Natural killer cell treated with Interleukin-12 subunit alpha and Interleukin-12 subunit beta and Interleukin-15 and Interleukin-18, amount 100 ng/mL, for 72 hours (primary cell): Measurements from ENCODE around the gene GRID2. TPM values are rescaled to one million over a fixed set of nuclear protein-coding genes. Genes with fewer than 3 reads are reported as not detected.
"Not testable (repeated sequence)": the region's sequence is repeated elsewhere in the genome, so short reads cannot be mapped to it uniquely, and the experiment has no call there.

Experiments
- ATAC-seq, 2 donors: fragments of 150-1000 bp; cut with Tn5 transposase in 1 of 2; sonication (Bioruptor Pico), chemical (Tn5 transposase) in 1 of 2; 2 replicates each; pipeline ENCODE4 v1.10.0; 2021
- DNase-seq: peaks from one replicate; pipeline ENCODE4 v3.0.0; 2022; ENCODE audit warnings: low spot score
- H3K27ac Mint-ChIP-seq, 2 donors: 1 replicate in 1 of 2; 2 replicates in 1 of 2; pipeline ENCODE4 v1.8.0; 2022; ENCODE audit warnings: mixed read lengths in 2 of 2, mild to moderate bottlenecking in 1 of 2, moderate library complexity in 1 of 2
- H3K27me3 Mint-ChIP-seq, 2 donors: 1 replicate in 1 of 2; 2 replicates in 1 of 2; pipeline ENCODE4 v1.8.0; 2022; ENCODE audit warnings: mixed read lengths in 2 of 2
- H3K36me3 Mint-ChIP-seq: one replicate; pipeline ENCODE4 v1.8.0; 2022; ENCODE audit warnings: mixed read lengths
- H3K4me1 Mint-ChIP-seq, 2 donors: 1 replicate in 1 of 2; 2 replicates in 1 of 2; pipeline ENCODE4 v1.8.0; 2022; ENCODE audit warnings: low read depth in 2 of 2, mixed read lengths in 2 of 2, mild to moderate bottlenecking in 1 of 2
- H3K4me3 Mint-ChIP-seq: one replicate; pipeline ENCODE4 v1.8.0; 2022; ENCODE audit warnings: mixed read lengths
- H3K9me3 Mint-ChIP-seq: 2 replicates; pipeline ENCODE4 v1.8.0; 2022; ENCODE audit warnings: mixed read lengths
- total RNA-seq, 2 donors: library from RNA; stranded (reverse); gene quantifications; one replicate each; pipeline ENCODE4 v1.2.3, GENCODE V29; 2022

The GRID2 gene
- total RNA-seq, 2 donors from 2014 or later: not detected

DNA sequence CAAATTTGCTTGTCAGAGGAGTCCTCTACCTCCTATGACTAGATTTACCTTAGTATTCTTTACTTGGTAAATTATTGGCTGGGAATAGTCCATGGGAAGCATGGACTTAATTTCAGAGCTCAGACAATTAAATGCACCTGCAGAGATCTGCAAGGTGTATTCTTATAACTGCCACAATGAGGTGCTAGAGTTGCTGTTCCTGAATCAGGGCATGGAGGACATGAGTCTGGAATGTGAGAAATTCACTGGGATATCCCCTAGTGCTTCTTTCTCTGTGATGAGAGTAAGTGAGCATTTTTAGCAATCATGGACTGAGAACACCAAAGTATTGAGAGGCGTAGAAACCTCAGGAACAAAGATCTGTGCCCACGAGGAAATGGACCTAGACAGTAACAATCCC lies 32.9 kb upstream of the GRID2 start:
- Mint-ChIP-seq H3K27me3 (no peaks in the 10 kb centered on the region), H3K9me3 (peaks cover 13% of the 10 kb centered on the region), H3K4me3 (no peak overlapping the region), H3K36me3 (peaks cover 15% of the 10 kb centered on the region), H3K27ac (no peak overlapping the region), H3K4me1 (no peaks in the 10 kb centered on the region)
- DNase-seq (no peak), ATAC-seq (no peak)

DNA sequence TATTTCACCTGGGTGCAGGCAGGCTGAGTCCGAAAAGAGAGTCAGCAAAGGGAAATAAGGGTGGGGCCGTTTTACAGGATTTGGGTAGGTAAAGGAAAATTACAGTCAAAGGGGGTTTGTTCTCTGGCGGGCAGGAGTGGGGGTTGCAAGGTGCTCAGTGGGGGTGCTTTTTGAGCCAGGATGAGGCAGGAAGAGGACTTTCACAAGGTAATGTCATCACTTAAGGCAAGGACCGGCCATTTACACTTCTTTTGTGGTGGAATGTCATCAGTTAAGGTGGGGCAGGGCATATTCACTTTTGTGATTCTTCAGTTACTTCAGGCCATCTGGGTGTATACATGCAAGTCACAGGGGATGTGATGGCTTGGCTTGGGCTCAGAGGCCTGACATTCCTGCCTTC lies 32.2 kb upstream of the GRID2 start:
- Mint-ChIP-seq H3K36me3 (peaks cover 15% of the 10 kb centered on the region), H3K9me3 (peaks cover 15% of the 10 kb centered on the region)
- not testable (repeated sequence) for ATAC-seq, H3K27me3 Mint-ChIP-seq, H3K4me3 Mint-ChIP-seq, H3K27ac Mint-ChIP-seq, H3K4me1 Mint-ChIP-seq, DNase-seq

- H3K27ac Mint-ChIP-seq, H3K36me3 Mint-ChIP-seq, ATAC-seq, H3K27me3 Mint-ChIP-seq, H3K4me3 Mint-ChIP-seq, H3K4me1 Mint-ChIP-seq, DNase-seq: not testable (repeated sequence)
- peaks cover 11% of the 10 kb centered on the region for H3K9me3 Mint-ChIP-seq
Observed at GRCh38 chr4:92277057-92277881, 26.5 kb upstream of the GRID2 start.

GRCh38 chr4:92279296-92279695 lies 24.5 kb upstream of the GRID2 start:
- Mint-ChIP-seq H3K36me3 (peaks cover 4% of the 10 kb centered on the region), H3K4me3 (no peak overlapping the region), H3K27me3 (no peaks in the 10 kb centered on the region), H3K27ac (no peak overlapping the region), H3K9me3 (peaks cover 11% of the 10 kb centered on the region), H3K4me1 (no peaks in the 10 kb centered on the region)
- DNase-seq (no peak), ATAC-seq (no peak)

- Mint-ChIP-seq H3K9me3 (peaks cover 10% of the 10 kb centered on the region), H3K4me1 (no peaks in the 10 kb centered on the region), H3K4me3 (no peak overlapping the region), H3K27ac (no peak overlapping the region), H3K27me3 (peaks cover 0 to 5% of the 10 kb centered on the region in 2 donors), H3K36me3 (peaks cover 4% of the 10 kb centered on the region)
- no peak for ATAC-seq
- no peak for DNase-seq
Observed at GRCh38 chr4:92299152-92299551, 4.6 kb upstream of the GRID2 start.

DNA sequence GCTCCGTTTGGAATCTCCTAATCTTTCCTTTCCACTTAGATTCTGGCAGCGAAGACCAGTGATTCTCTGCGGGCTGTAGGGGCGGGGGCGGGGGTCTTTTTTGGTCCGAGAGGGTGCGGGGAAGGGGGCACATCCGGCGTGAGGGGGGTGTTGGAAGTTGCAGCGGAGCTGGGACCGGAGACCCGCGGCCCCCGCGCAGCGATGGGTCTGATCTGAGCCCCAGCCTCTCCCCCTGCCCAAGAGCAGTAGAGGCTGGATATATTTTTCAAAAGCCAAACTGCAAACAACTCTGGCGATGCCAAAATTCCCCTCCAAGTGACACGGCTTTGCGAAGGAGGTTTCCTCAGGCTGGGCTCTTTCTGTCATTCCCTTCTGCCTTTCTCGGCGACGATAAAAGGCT lies 355 bp downstream of the GRID2 start:
- no peak for ATAC-seq
- no peaks in the 10 kb centered on the region for H3K36me3 Mint-ChIP-seq
- peaks cover 12% of the 10 kb centered on the region for H3K9me3 Mint-ChIP-seq
- H3K27ac Mint-ChIP-seq: no peak overlapping the region
- peaks cover 8 to 19% of the 10 kb centered on the region in 2 donors for H3K27me3 Mint-ChIP-seq
- DNase-seq: no peak
- H3K4me1 Mint-ChIP-seq: no peaks in the 10 kb centered on the region
- no peak overlapping the region for H3K4me3 Mint-ChIP-seq

- peaks cover 10% of the 10 kb centered on the region for H3K9me3 Mint-ChIP-seq
- no peaks in the 10 kb centered on the region for H3K4me1 Mint-ChIP-seq
- H3K4me3 Mint-ChIP-seq: no peak overlapping the region
- H3K27ac Mint-ChIP-seq: no peak overlapping the region
- no peak for ATAC-seq
- peaks cover 8 to 19% of the 10 kb centered on the region in 2 donors for H3K27me3 Mint-ChIP-seq
- no peaks in the 10 kb centered on the region for H3K36me3 Mint-ChIP-seq
- no peak for DNase-seq
Observed at GRCh38 chr4:92304606-92305005, 840 bp downstream of the GRID2 start.

- Mint-ChIP-seq H3K4me1 (no peaks in the 10 kb centered on the region), H3K9me3 (peaks cover 9% of the 10 kb centered on the region), H3K4me3 (no peak overlapping the region), H3K27ac (no peak overlapping the region), H3K36me3 (no peaks in the 10 kb centered on the region), H3K27me3 (peaks cover 8 to 19% of the 10 kb centered on the region in 2 donors)
- DNase-seq: no peak
- no peak for ATAC-seq
Observed at GRCh38 chr4:92305148-92305877, 1.5 kb downstream of the GRID2 start.

DNA sequence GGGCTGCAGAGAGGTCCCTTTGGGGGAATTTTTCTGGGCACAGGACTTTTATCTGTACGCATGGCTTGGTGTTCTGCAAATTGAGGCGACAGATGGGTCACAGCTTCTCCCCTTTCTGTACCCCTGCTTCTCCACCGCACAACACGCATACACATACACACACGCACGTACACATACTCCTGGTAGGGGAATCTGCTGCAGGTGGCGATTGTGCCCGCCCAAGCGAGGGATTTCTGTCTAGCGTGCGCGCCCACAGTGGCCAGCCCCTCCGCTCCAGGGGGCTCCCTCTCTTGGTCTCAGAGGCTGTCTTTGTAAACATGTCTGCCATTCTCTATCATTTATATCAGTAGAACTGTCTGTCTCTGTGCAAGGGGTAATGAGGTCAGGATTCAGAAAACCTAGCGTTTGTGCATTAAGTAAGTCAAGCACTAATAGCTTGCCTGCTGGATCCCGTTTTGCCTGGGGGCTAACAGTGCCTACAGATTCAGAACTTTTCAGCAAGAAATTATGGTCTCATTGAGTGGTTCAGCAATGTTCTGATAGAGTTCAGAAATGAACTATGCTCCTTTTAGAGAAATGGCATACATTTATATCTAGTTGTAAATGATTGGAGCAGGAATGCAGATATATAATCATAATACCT lies 2.2 kb downstream of the GRID2 start:
- H3K27ac Mint-ChIP-seq: no peak overlapping the region
- peaks cover 8 to 19% of the 10 kb centered on the region in 2 donors for H3K27me3 Mint-ChIP-seq
- no peak for DNase-seq
- H3K9me3 Mint-ChIP-seq: peaks cover 9% of the 10 kb centered on the region
- H3K4me1 Mint-ChIP-seq: no peaks in the 10 kb centered on the region
- no peak for ATAC-seq
- no peak overlapping the region for H3K4me3 Mint-ChIP-seq
- H3K36me3 Mint-ChIP-seq: no peaks in the 10 kb centered on the region

- DNase-seq (no peak), ATAC-seq (no peak)
- Mint-ChIP-seq H3K9me3 (peaks cover 11% of the 10 kb centered on the region), H3K4me1 (no peaks in the 10 kb centered on the region), H3K36me3 (no peaks in the 10 kb centered on the region), H3K4me3 (no peak overlapping the region), H3K27me3 (peaks cover 8 to 18% of the 10 kb centered on the region in 2 donors), H3K27ac (no peak overlapping the region)
Observed at GRCh38 chr4:92307181-92307580, 3.4 kb downstream of the GRID2 start.

- ATAC-seq (no peak), DNase-seq (no peak)
- peaks cover under 1% of the 10 kb centered on the region for H3K36me3 Mint-ChIP-seq
- H3K9me3 Mint-ChIP-seq: peaks cover 9% of the 10 kb centered on the region
- peaks cover 8 to 14% of the 10 kb centered on the region in 2 donors for H3K27me3 Mint-ChIP-seq
- no peak overlapping the region for H3K27ac Mint-ChIP-seq
- no peak overlapping the region for H3K4me3 Mint-ChIP-seq
- H3K4me1 Mint-ChIP-seq: no peaks in the 10 kb centered on the region
Observed at GRCh38 chr4:92307866-92308265, 4.1 kb downstream of the GRID2 start.

DNA sequence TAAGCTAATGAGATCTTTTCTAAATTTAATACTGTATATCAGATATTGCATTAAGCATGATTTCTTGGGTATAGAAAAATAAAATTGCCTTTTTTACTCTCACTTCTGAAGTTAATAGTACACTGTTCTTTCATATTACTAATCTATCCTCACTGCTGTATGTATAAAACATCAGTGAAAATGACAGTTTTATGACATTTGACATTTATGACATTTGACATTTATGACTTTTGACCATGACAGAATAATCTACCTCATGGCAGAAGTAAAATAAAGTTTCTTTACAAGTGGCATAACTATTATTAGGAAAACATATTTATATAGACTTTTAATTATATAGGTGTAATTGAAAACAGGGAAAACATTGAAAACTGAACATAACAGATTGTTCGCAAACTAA lies 13.3 kb downstream of the GRID2 start:
- ATAC-seq (no peak), DNase-seq (no peak)
- H3K36me3 Mint-ChIP-seq: peaks cover 5% of the 10 kb centered on the region
- no peak overlapping the region for H3K4me3 Mint-ChIP-seq
- H3K27me3 Mint-ChIP-seq: no peaks in the 10 kb centered on the region
- H3K9me3 Mint-ChIP-seq: peaks cover 17% of the 10 kb centered on the region
- no peak overlapping the region for H3K27ac Mint-ChIP-seq
- H3K4me1 Mint-ChIP-seq: no peaks in the 10 kb centered on the region

DNA sequence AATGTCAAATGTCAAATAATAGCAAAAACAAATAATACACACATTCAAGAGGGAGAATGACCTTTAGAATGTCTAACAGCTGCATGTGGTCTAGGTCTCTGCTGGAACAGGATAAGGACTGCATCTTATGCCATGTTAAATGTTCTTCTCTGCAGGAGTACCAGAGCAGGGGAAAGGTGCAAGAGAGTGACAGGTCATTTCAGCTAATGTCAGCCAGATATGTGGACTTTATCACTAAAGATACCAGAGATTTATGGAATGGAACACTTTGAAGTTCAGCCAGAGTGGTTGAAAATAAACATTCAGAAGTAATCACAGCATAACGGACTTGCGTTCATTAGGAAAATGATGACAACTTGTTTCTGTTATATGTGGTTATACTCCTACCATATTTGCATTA lies 24.3 kb downstream of the GRID2 start:
- Mint-ChIP-seq H3K4me1 (no peaks in the 10 kb centered on the region), H3K27me3 (no peaks in the 10 kb centered on the region), H3K36me3 (no peaks in the 10 kb centered on the region), H3K27ac (no peak overlapping the region), H3K4me3 (no peak overlapping the region), H3K9me3 (peaks cover 14% of the 10 kb centered on the region)
- DNase-seq: no peak
- no peak for ATAC-seq

DNA sequence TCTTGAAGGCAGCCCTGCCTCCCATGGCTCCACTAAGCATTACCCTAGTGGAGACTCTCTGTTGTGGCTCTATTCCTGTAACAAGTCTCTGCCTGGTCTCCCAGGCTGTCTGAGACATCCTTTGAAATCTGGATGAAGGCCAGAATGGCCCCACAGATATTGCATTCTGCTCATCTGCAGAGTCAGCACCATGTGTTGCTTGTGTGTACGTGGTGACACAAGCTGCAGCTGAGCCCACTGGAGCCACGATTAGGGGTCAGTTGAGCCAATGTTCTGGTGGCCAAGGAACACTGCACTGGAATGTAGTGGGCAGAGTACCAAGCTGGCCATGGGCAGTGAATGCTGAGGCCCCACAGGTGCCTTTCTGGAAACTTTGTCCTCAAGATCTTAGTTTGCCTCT lies 29.2 kb downstream of the GRID2 start:
- no peak for ATAC-seq
- DNase-seq: no peak
- no peaks in the 10 kb centered on the region for H3K27me3 Mint-ChIP-seq
- no peak overlapping the region for H3K4me3 Mint-ChIP-seq
- H3K4me1 Mint-ChIP-seq: no peaks in the 10 kb centered on the region
- no peaks in the 10 kb centered on the region for H3K36me3 Mint-ChIP-seq
- H3K27ac Mint-ChIP-seq: no peak overlapping the region
- peaks cover 19% of the 10 kb centered on the region for H3K9me3 Mint-ChIP-seq
